HL-60/S4 treated with retinoic acid at 250 ng/mL for 4 days and 3 days (cell line): ENCODE measurements around the gene SMIM36.
"Not testable (repeated sequence)": the region's sequence is repeated elsewhere in the genome, so short reads cannot be mapped to it uniquely, and the experiment has no call there.

Experiments
- in situ Hi-C: fragments of 300-500 bp; cut with MboI; formaldehyde crosslinking; loops from 2 replicates; pipeline ENCODE4 v1.7.0; 2022; ENCODE audit warnings: low sequenced_read_pairs

SMIM36 gene

GRCh38 chr17:55417411-55418268, 93.6 kb downstream of the SMIM36 start:
- in situ Hi-C loops = no loop called here

DNA sequence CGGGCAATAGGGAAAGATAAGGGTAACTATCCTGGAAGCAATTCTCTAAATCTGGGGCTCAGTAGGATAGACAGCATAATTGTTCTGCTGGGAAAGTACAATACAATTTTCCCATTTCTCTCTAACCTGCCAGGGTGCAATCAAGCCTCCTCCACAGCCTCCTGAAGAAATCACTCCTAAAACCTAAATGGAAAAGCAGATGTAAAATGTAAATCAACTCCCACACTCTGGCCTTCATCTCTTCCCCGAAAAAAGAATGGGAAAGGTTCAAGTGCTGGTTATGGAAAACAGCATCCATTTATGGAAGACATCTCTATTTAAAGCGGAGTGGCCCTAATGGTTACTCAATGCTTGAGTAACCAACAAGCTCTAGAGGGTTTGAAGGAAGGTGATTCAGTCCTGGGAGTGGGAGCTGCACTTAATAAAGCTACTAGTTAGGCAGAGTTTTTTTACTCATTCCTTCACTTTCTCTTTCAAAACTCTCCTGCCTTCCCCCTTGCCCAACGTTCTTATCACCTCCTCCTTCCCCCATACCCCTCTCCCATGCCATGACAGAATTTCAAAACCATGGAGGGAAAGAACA, 94.7 kb downstream of the SMIM36 start:
- in situ Hi-C loops = no loop called here

DNA sequence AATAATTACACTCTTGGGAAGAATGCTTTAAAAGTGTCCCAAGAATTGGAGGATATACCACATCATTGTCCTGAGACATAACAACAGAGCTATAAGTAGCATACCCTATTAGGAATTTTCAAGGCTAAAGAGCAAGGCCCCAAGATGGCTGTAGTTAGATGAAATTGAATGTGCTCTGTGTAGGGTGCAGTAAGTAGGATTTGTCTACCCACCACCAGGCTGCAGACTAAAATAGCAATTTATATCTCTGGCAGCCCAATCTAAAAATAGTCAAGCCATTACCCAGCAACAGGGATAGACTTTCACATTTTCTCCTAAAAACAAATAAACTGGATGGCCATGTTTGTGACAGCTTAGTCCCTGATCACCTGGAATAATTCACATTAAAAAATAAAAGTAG, 95.3 kb downstream of the SMIM36 start:
- in situ Hi-C loops = no loop called here

- in situ Hi-C loops = no loop called here
Observed at GRCh38 chr17:55414983-55415382, 96.3 kb downstream of the SMIM36 start.

- in situ Hi-C loops = no loop called here
Observed at GRCh38 chr17:55413825-55414489, 97.3 kb downstream of the SMIM36 start.

DNA sequence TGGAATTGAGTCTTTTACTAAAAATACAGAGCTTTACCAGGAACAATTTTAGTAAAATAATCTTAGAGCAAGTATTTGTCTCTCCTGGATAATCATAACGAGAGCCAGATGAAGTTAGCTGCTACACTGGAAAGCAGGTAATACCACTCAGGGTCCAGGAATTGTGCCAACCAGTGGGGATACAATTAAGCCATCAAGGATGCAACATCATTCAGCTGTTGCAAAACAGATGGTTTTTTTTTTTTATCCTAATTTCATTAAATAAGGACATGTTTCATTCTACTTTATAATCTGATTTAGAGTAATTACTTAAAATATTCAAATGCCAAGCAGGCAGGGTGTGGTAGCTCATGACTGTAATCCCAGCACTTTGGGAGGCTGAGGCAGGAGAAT, 99.8 kb downstream of the SMIM36 start:
- in situ Hi-C loops = no loop called here

- in situ Hi-C loops = no loop called here
Observed at GRCh38 chr17:55410722-55411462, 100.4 kb downstream of the SMIM36 start.

DNA sequence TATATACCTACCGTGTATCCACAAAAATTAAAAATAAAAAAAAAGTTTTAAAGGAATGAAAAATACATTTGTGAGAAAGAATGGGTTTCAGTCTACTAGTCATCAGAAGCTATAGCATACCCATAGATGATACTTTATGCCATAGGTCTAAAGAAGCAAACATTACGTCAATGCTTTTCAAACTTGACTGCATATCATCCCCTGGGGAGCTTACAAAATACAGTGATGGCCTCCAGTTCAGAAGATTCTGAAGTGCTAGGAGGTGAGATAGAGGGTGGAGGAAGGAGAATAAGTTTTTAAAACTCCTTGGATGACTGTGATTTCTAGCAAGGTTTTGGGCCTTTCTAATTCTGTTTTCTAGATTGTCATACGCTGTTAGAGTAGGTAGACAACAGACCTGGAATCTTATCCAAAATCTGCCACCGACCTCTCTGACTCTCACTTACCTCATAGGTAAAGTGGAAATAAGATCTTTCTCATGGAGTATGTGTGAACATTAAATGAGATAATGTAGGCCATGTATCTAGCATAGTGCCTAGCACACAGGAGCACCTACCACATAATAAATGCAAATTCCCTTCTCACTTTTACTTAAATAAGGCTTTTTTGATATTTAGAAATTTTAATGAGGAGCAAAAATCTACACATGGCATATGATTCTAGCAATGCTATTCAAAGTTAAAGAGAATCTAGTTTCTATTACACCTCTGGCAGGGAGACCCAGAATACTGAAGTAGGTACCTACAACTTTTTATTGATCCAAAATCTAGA, 102.0 kb downstream of the SMIM36 start:
- in situ Hi-C loops = no loop called here

DNA sequence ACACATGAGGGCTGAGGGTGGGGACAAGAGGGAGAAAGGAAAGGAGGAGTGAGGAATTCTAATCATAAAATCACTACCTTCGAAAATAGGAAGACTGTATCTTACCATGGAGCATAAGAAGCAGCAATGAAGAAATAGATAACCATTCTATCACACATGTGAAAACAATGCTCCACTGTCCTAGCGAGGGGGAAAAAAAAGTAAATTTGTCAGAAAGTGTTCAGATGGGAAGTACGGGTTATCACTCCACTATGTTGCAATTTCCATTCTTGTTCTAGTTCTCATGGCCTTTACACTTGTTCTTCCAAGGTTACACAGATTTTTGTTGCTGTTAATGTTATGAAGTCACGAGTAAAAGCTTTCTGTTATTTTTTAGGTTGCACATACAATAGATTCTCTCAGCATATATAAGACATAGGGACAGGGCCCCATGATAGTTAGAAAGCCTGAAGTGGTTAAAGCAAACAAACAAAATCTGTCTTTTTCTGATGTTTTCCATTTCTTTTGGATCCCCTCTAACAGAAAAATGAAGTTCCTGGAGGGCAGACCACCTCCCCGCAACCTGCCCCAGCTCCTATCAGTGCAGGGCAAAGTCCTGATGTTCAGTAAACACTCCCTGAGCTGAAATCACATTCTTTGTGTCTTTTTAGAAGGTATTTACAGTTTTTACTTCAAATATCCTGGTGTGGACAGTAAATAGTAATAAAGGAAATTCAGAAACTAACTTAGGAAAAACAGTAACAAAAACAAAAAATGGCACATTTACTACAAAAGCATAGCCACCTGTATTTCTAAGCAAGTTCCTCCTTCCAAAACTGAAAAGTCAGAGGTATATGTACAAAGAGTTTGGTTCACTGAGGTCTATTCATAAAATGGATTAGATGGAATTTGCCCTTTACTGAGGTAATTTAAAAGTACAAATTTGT, 103.3 kb downstream of the SMIM36 start:
- in situ Hi-C loops = no loop called here

GRCh38 chr17:55405600-55405999, 105.7 kb downstream of the SMIM36 start:
- in situ Hi-C loops = no loop called here

DNA sequence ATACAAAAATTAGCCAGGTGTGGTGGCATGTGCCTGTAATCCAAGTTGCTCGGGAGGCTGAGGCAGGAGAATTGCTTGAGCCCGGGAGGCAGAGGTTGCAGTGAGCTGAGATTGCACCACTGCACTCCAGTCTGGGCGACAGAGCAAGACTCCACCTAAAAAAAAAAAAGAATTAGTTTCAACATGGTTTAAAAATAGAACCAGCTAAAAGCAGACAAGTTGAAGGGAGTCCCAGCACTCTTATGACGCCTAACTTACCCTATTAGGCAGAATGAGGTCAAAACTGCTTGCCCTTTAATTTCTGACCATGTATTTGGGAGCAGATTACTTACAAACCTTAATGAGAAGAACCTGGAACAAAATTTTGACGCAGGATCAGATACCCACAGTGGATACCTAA, 107.1 kb downstream of the SMIM36 start:
- in situ Hi-C loops = not testable (repeated sequence)

- in situ Hi-C loops = no loop called here
Observed at GRCh38 chr17:55402374-55402773, 108.9 kb downstream of the SMIM36 start.
